SKM-1 treated with dmso at 0.1 percent for 144 hours (cell line): ENCODE measurements around the gene MGMT.

Experiments
- DNase-seq: peaks from one replicate; lab custom pipeline; 2025; ENCODE audit not compliant: unreplicated experiment; lab: John Stamatoyannopoulos, UW

MGMT gene

GRCh38 chr10:129615921-129616525 is 149.0 kb downstream of the MGMT start:
- DNase-seq: no peak

GRCh38 chr10:129617768-129618167 is 150.7 kb downstream of the MGMT start:
- DNase-seq: no peak

GRCh38 chr10:129621062-129621461 is 154.0 kb downstream of the MGMT start:
- no peak for DNase-seq

GRCh38 chr10:129621693-129622092 is 154.7 kb downstream of the MGMT start:
- no peak for DNase-seq

GRCh38 chr10:129622291-129622690 is 155.2 kb downstream of the MGMT start:
- DNase-seq: no peak

- DNase-seq: no peak
Observed at GRCh38 chr10:129622736-129623135, 155.7 kb downstream of the MGMT start.

- no peak for DNase-seq
Observed at GRCh38 chr10:129624526-129624925, 157.5 kb downstream of the MGMT start.

GRCh38 chr10:129626309-129626708 is 159.3 kb downstream of the MGMT start:
- no peak for DNase-seq

- no peak for DNase-seq
Observed at GRCh38 chr10:129626796-129627435, 159.9 kb downstream of the MGMT start.

- no peak for DNase-seq
Observed at GRCh38 chr10:129627442-129627841, 160.4 kb downstream of the MGMT start.

GRCh38 chr10:129628823-129629222 is 161.8 kb downstream of the MGMT start:
- DNase-seq: no peak

- DNase-seq: no peak
Observed at GRCh38 chr10:129629911-129630310, 162.9 kb downstream of the MGMT start.

GRCh38 chr10:129631006-129631405 is 164.0 kb downstream of the MGMT start:
- DNase-seq: no peak

- DNase-seq: no peak
Observed at GRCh38 chr10:129631870-129632623, 165.0 kb downstream of the MGMT start.

GRCh38 chr10:129637010-129637409 is 170.0 kb downstream of the MGMT start:
- no peak for DNase-seq

- DNase-seq: no peak
Observed at GRCh38 chr10:129637846-129638245, 170.8 kb downstream of the MGMT start.

- DNase-seq: no peak
Observed at GRCh38 chr10:129641351-129641750, 174.3 kb downstream of the MGMT start.

- DNase-seq: no peak
Observed at GRCh38 chr10:129641982-129642381, 174.9 kb downstream of the MGMT start.

- DNase-seq: no peak
Observed at GRCh38 chr10:129642427-129642826, 175.4 kb downstream of the MGMT start.

GRCh38 chr10:129643266-129643665 is 176.2 kb downstream of the MGMT start:
- DNase-seq: no peak

GRCh38 chr10:129645487-129645886 is 178.4 kb downstream of the MGMT start:
- DNase-seq: no peak

GRCh38 chr10:129646973-129647372 is 179.9 kb downstream of the MGMT start:
- no peak for DNase-seq
